CD4-positive, alpha-beta T cell treated with Interleukin-6 for 4 hours (primary cell): Measurements from ENCODE around the gene TRIM62.
A peak's percentile ranks its signal among the peaks of the same experiment; 100 is the strongest.
"Not testable (repeated sequence)": the region's sequence is repeated elsewhere in the genome, so short reads cannot be mapped to it uniquely, and the experiment has no call there.

Experiments
- DNase-seq: peaks from one replicate; pipeline ENCODE4 v3.0.0-alpha.2; 2020; ENCODE audit warnings: mixed read lengths

TRIM62 gene

GRCh38 chr1:33132549-33132948 lies 49.3 kb downstream of the TRIM62 start:
- no peak for DNase-seq

GRCh38 chr1:33131191-33131590 lies 50.7 kb downstream of the TRIM62 start:
- DNase-seq, result no peak

GRCh38 chr1:33130297-33130696 lies 51.5 kb downstream of the TRIM62 start:
- no peak for DNase-seq

- DNase-seq, result no peak
These were observed 53.1 kb downstream of the TRIM62 start for GRCh38 chr1:33128781-33129180.

- DNase-seq, result peak; percentile 99
These were observed 54.6 kb downstream of the TRIM62 start for GRCh38 chr1:33127001-33127823.

- DNase-seq, result no peak
These were observed 55.3 kb downstream of the TRIM62 start for GRCh38 chr1:33126411-33127000.

- DNase-seq, result not testable (repeated sequence)
These were observed 57.2 kb downstream of the TRIM62 start for GRCh38 chr1:33124647-33125046.

- DNase-seq, result no peak
These were observed 58.6 kb downstream of the TRIM62 start for GRCh38 chr1:33123266-33123665.

- no peak for DNase-seq
These were observed 59.2 kb downstream of the TRIM62 start for GRCh38 chr1:33122483-33123178.

- no peak for DNase-seq
These were observed 60.1 kb downstream of the TRIM62 start for GRCh38 chr1:33121728-33122127.

GRCh38 chr1:33120436-33121231 lies 61.2 kb downstream of the TRIM62 start:
- DNase-seq, result no peak

GRCh38 chr1:33119532-33120217 lies 62.2 kb downstream of the TRIM62 start:
- DNase-seq, result no peak

- DNase-seq, result no peak
These were observed 62.8 kb downstream of the TRIM62 start for GRCh38 chr1:33119050-33119449.

GRCh38 chr1:33118274-33118673 lies 63.6 kb downstream of the TRIM62 start:
- DNase-seq, result no peak

GRCh38 chr1:33117440-33118085 lies 64.3 kb downstream of the TRIM62 start:
- DNase-seq, result no peak

GRCh38 chr1:33111965-33112364 lies 69.9 kb downstream of the TRIM62 start:
- DNase-seq, result no peak

- DNase-seq, result no peak
These were observed 71.4 kb downstream of the TRIM62 start for GRCh38 chr1:33110477-33110876.

GRCh38 chr1:33100119-33100415 lies 81.8 kb downstream of the TRIM62 start:
- DNase-seq, result not testable (repeated sequence)

- DNase-seq, result peak; percentile 73
These were observed 82.3 kb downstream of the TRIM62 start for GRCh38 chr1:33099290-33100118.

GRCh38 chr1:33098371-33098770 lies 83.5 kb downstream of the TRIM62 start:
- no peak for DNase-seq

- DNase-seq, result no peak
These were observed 84.1 kb downstream of the TRIM62 start for GRCh38 chr1:33097762-33098161.
